GM06990 (cell line): ENCODE data around the gene ATP8B2.

Experiments used
- DNase-seq: peaks from one replicate; pipeline ENCODE4 v3.0.0-alpha.2; 2011; ENCODE audit not compliant: insufficient read length; ENCODE audit errors: extremely low read depth
- H3K27me3 ChIP-seq: replicated peaks from 2 replicates; pipeline ENCODE4 v1.6.0; 2011; ENCODE audit warnings: low read length; ENCODE audit not compliant: control insufficient read depth, insufficient read depth
- H3K36me3 ChIP-seq: 2 replicates; pipeline ENCODE4 v1.5.1; 2011; ENCODE audit warnings: low read length; ENCODE audit not compliant: control insufficient read depth, insufficient read depth
- H3K4me3 ChIP-seq: replicated peaks from 2 replicates; pipeline ENCODE4 v1.5.1; 2011; ENCODE audit warnings: low read depth, mild to moderate bottlenecking, control low read depth, low read length
- CTCF ChIP-seq: IDR thresholded peaks from 2 replicates; pipeline ENCODE4 v1.5.1; 2011; ENCODE audit warnings: low read length, control low read depth, mild to moderate bottlenecking, inconsistent platforms; ENCODE audit not compliant: insufficient read depth, poor library complexity, severe bottlenecking

ATP8B2 gene

GRCh38 chr1:154328318-154329151 lies 3.2 kb downstream of the ATP8B2 start:
- Histone ChIP-seq H3K36me3 (peaks cover 2% of the 10 kb centered on the region; the same call in 1 of the 2 replicates), H3K4me3 (peak overlapping the region; percentile 64), H3K27me3 (no peaks in the 10 kb centered on the region)
- DNase-seq, result peak; percentile 84
- TF ChIP-seq CTCF, result no peak

- no peak for DNase-seq
- Histone ChIP-seq H3K4me3 (peak overlapping the region; percentile 64), H3K36me3 (peaks cover 2% of the 10 kb centered on the region), H3K27me3 (no peaks in the 10 kb centered on the region)
- TF ChIP-seq CTCF, result no peak
Observed at GRCh38 chr1:154329152-154329521, 3.8 kb downstream of the ATP8B2 start.

- H3K27me3 ChIP-seq, result no peaks in the 10 kb centered on the region
- no peak overlapping the region for H3K4me3 ChIP-seq
- DNase-seq, result no peak
- peaks cover 4% of the 10 kb centered on the region for H3K36me3 ChIP-seq
- TF ChIP-seq CTCF, result no peak
Observed at GRCh38 chr1:154329551-154330131, 4.3 kb downstream of the ATP8B2 start.

GRCh38 chr1:154330669-154331068 lies 5.3 kb downstream of the ATP8B2 start:
- H3K27me3 ChIP-seq, result no peaks in the 10 kb centered on the region
- no peak for TF ChIP-seq CTCF
- DNase-seq, result no peak
- peaks cover 4% of the 10 kb centered on the region for H3K36me3 ChIP-seq
- H3K4me3 ChIP-seq, result no peak overlapping the region

- Histone ChIP-seq H3K27me3 (no peaks in the 10 kb centered on the region), H3K36me3 (peaks cover 7% of the 10 kb centered on the region), H3K4me3 (no peak overlapping the region)
- TF ChIP-seq CTCF, result no peak
- DNase-seq, result no peak
Observed at GRCh38 chr1:154334079-154335024, 9.0 kb downstream of the ATP8B2 start.
